SKM-1 (cell line): ENCODE data around the gene GAREM1.

Experiments used
- DNase-seq: peaks from one replicate; lab custom pipeline; 2025; ENCODE audit not compliant: unreplicated experiment; lab: John Stamatoyannopoulos, UW

The GAREM1 gene

DNA sequence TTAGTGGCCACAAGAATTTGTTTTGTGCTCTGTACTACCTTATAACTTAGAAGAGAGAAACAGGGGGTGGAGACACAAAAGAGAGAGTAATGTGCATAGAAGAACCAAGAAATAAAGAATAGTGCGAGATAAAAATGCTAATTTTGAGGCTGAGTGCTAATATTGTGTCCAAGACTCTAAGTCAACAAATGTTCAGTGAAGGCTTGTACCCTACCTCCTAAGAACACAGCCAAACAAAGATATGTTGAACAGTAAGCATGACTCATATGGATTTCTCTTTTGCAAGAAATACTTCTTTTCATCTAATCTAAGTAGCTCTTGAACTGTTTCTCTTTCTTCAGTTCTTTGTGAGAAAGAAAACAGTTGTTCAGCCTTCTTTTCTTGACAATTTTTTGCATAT is 45.2 kb downstream of the GAREM1 start:
- no peak for DNase-seq

DNA sequence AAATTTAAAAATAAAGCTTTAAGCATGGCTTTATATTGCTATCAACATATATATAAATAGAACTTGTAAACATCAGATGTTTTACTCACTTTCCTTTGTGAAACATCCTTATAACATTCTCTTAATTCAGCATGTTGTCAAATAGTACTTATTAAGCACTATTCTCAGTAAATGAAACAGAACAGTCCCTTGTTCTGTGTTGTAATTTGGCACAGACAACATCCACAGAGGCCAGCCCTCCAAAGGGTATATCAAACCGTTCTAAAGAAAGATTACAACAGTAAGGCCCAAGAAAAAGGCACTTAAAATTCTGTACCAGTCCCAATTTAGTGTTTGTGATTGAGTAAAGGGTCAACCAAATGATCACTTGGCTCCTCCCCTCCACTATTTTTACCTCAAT is 46.0 kb downstream of the GAREM1 start:
- DNase-seq, result no peak

DNA sequence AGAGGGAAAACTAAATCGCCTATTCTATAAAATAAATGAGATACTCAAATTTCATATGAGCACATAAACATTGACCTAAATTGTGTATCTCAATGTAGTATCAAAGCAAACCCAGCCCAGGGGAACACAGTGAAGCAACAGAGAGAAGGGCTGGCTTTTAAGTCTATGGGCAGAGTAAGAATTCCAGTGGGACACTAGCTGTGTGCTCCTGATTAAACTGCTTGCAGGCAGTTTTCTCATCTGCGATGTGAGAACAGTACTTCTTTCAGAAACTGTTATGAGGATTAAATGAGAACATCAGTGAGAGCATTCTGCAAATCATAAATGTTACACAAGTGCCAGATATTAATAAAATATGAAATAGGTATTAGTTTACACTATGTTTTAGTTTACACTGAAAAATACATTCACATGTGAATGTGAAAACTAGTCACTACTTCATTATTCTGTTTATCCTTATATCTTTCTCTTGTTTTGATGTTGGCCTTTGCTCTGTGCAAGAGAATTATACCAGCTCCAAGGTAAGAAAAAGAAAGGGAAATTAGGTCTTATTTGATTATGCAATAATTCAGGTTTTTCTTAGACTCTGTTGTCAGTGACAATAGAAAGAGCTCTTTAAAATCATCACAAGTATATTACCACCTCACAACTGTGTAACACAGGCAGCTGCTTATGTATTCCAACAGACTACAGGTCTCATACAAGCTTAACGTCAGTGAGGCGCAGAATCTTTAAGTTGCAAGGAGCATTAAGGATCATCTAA is 47.5 kb downstream of the GAREM1 start:
- DNase-seq, result no peak

DNA sequence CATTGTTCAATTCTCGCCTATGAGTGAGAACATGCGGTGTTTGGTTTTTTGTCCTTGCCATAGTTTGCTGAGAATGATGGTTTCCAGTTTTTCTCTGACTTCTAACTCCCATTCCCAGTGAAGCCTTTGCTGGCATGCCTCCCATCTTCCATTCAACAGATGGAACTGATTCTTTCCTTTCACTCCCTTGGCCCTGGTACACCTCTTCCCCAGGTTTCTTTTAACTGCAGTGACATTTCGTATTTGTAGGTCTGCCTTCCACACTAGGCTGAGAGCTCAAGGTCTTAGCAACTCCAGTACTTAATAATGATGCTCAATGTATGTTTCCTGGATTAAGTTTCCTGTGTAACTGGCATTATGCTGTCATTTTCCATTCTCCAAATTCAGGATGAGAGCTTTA is 48.5 kb downstream of the GAREM1 start:
- no peak for DNase-seq

DNA sequence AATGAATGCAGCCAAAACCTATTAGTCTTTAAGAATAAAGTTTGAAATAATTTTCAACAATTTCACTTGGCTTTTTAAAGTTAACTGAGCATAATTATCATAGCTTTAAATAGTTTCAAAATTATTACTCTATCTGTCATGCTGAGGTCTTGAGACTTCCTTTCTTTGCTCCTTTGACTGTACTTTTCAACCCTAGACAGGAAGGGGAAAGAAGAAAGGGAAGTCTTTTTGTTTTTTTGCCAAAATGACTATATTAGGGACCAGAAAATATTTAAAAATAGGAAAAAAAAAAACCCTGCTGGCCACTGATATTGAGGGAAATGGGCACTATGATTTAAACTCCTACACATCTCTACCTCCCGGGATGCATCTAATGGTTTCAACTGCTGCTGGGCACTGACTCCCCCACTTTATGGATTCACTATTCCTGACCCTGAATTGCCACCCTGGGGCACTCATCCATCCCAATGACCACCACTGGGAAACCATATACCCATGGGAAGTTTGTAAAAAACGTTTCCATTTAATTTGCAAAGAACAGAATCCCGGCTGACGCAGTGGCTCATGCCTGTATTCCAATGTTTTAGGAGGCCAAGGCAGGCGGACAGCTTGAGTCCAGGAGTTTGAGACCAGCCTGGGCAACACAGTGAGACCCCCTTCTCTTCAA is 50.5 kb downstream of the GAREM1 start:
- DNase-seq, result peak; percentile 24

DNA sequence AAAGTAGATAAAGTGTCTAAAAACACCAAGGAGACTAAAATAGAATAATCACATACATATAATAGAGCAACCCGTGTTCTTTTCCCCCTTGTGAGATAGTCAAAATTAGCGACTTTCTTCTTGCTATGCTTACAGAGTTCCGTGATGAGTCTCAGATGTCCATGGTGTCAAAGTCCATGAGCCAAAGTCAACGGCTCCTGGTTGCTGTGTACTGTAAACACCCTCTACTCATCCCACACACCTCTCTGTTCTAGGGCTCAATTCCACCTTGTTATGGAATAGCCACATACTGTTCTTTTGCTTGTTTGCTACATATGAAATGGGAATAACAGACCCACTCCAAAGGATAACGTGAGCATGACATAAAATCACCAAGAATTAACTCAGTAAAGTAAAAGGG is 52.5 kb downstream of the GAREM1 start:
- DNase-seq, result no peak

DNA sequence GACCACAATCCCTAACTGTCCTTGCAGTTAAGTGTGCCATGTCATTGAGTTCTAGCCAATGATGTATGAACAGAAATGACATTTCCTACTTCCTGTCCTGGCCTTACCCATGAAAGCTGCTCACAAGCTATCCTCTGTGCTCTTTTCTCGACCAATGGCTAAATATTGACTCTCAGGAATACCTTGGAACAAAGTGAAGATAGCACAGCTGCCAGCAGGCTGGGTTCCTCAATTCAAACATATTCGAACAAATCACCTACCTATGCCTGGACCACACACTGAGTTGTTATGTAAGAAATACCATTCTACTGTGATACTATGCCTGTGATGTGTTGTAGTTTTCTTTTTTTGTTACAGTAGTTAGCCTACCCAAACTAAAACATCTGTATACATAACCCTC is 65.1 kb downstream of the GAREM1 start:
- no peak for DNase-seq

DNA sequence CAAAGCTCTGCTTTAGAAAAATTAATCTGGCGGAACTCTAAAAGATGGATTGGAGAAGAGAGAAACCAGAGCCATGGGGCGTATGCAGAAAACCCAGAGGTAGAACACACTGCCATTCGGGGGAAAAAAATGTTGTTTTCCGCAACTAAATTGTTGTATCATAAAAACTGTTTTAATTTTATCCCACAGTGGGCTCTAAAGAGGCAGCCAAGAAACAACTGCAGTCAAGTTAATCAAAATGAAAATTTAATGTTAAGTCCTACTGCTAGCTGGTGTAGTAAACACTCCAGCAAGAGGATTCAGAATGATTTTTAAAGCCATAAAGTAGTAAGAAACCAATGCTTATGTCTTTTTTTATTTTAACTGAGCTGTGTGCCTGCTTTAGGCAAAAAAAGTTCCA is 69.1 kb downstream of the GAREM1 start:
- no peak for DNase-seq

DNA sequence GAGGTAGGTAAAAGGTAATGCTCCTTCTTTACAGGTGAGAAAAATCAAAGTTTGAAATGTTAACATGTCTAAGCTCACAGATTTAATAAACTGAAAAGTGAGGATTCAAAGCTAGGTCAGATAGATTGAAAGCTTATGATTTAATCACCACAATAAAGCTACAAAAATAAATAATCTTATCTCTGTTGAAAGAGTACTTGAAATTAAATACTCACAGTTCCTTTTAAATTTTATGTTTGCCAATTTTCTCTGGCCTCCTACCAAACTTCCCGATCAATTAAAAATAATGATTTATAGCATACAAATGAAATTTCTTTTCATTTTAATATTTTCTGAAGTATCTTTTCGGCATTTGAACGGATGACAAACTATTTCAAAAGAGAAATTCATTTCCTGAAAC is 77.3 kb downstream of the GAREM1 start:
- no peak for DNase-seq

DNA sequence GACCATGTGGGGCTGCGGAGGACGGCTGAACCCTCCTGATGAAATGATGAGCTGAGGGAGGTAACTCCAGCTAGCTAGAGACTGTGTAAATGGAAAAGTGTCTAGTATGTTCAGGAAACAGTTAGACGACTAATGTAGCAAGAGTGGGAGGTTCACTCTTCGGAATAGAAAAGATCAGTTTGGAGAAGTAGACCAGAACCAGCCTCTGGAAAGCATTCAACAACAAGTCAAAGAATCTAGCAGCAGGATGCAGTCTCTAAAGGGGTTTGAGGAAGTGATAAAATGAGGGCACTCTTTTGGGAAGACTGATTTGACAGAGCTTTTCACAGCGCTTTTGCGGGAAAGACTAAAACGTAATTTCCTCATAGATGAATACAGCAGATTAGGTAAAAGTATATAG is 79.6 kb downstream of the GAREM1 start:
- DNase-seq, result no peak

DNA sequence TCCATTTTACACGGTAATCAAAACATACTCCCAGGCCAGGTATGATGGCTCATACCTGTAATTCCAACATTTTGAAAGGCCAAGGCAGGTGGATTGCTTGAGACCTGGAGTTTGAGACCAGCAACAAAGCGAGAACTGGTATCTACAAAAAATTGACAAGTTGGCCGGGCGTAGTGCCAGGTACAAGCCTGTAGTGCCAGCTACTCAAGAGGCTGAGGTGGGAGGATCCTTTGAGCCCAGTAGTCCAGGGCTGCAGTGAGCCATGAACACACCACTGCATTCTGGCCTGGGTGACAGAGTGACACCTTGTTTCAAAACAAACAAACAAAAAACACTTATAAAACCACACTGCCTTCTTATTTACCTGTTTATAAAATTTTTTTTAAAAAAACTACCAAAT is 80.8 kb downstream of the GAREM1 start:
- DNase-seq, result no peak

DNA sequence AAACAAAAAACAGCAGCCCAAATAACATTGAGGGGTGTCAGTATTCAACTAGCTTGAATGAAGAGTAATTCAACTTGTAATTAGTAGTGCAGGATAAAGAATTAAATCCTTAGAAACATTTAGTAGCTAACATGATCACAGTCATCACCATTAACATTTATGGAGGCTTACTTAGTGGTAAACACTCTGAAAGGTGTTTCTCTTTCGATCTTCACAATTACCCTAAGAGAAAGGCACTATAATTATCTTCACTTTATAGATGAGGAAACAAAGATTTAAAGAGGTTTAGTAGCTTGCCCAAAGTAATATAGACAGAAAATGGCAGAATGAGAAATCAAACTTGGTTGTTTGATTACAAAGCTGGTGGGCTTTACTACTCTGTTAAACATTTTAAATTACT is 81.5 kb downstream of the GAREM1 start:
- no peak for DNase-seq

DNA sequence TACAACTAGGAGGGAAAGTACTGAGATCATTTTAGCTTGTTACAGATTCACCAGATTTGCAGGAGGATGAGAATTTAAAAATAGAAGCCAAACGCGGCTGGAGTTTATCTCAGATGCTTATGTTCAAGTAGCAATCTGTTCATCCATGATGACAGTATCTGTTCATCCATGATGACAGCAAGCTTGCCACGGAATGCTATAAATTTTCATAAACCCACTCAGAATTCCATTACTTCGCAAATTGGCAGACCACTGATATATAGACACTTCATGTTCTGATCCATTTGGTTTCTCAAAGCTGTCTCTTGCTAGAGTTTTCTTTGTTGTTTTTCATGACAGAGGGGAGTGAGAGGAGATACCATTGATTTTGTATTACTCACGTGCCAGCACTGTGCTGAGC is 84.2 kb downstream of the GAREM1 start:
- DNase-seq, result no peak

DNA sequence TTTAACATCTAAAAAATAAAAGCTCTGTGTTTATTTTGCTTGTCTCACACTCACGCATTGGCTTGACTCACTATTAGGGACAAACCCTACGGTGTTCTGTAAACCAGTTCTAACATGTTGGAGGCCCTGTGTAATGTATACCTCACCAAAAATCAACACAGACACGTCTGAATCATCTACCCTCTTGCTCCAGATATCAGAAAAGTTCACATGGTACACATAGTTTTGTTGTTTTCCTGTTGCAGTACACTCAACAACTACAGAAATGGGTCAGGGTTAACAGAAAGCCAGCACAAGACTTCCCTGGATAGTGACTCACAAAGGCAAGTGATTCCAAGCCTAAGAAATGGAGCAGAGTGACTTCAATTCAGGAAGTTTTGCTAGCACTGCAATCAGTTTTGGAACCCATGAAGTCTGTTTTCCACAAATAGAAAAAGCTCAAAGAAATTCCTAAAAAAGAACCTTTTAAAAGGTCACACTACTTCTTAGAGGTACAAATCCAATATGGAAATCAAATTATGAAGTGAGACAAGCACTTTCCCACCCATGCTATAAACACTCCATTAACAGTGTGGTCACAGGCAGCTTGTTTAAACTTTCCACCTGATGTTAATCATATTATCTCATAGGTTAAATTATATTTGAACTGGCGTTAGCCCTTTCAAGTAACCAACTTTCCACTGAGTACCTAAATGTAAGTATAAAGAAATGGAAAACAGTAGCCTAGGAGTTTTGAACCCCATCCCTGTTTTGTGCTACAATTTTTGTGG is 87.4 kb downstream of the GAREM1 start:
- DNase-seq, result no peak

DNA sequence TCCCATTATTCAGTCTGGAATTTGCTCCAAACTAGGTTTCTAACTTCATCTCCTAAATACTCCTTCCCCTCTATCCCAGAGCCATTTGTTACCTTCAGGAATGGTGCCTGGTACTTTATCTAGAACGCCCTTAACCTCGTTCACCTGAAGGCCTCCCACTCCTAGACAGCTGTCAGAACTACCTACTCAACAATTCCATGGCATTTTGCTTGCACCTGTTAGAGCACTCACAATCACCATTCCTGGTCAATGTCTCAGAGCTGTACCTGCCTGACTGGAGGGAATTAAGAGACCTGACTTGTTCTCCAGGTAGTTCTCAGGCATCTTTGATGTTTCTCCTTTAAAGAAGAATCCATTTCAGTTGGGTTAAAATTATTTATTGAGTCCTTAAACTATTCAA is 88.9 kb downstream of the GAREM1 start:
- no peak for DNase-seq

DNA sequence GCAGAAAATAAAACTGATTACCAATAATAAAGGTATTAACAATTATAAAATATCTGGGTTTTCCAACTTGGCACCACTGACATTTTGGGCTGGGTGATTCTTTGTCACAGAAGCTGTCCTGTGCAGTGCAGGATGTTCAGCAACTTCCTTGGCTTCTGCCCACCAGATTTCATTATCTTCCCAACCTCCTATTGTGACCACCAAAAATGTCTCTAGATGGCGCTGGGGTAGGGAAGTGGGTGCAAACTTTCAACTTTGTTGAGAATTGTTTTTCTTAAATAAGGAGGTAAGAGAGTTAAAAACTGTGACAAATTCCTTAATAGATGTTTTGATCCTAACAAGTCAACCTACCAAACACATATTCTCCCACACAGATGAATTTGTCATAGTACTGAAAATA is 90.1 kb downstream of the GAREM1 start:
- DNase-seq, result no peak

DNA sequence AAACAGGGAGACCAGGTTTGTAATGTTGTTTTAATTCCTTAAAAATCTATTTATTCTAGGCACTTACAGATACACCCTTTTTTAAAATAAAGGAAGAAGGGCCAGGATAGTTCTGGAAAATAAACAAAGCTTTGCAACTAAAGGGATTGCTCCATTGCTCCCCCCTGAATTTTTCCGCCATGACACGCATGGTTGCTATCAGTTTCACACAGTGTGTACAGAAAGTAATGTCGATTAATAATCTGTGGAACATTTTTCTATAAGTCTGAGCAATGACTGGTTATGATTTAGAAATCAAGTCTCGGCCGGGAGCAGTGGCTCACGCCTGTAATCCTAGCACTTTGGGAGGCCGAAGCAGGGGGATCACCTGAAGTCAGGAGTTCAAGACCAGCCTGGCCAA is 90.8 kb downstream of the GAREM1 start:
- DNase-seq, result no peak

DNA sequence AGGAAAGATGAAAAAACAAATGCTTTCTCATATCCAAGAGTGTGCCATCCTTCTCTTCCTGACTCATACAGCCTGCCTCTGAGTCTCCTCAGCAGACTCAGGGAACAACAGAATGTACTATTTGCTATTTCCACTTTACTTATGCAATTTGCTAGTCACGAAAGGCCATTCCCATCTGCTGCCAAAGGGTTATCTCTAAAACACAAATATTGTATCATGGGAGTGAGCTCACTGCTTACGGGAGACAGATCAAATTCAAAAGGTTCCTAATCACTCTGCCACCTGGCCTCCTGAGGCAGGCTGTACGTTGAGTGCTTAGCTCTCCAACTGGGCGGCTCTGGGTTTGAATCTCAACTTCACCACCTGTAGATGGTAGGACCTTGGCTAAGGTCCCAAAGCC is 92.0 kb downstream of the GAREM1 start:
- no peak for DNase-seq

DNA sequence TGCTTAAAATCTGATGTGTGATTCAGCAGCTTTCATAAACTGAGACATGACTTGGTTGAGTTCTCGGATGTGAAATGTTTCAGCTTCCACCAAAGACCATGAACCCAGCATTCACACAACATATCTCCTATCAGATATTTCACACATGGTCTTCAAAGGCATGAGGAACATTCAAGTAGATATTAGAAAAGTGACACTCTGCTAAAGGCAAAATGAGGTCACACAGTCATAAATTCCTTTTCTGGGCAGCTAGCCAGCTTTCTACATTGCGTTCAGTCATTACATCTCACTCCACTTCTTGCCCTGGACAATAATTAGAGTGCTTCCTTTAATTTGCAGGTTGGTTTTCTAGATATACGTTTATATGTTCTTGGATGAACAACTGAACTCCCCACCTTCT is 96.7 kb downstream of the GAREM1 start:
- no peak for DNase-seq

DNA sequence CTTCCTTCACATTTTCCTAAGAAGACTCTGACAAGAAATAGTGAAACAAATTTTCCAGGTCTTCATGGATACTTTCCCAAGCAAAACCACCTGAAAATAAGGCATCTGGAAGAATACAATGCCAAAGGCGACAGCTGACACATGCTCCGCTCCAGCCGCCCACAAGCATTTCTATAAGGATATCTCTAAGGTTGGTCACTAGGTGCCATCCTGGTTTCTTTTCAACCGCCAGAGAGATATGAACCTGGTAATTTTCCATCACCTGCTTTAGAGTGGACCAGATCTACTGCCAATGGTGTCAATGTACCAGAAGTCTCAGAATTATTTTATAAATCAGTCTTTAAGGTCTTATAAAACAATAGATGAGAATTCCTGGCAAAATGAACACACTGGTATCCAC is 97.2 kb downstream of the GAREM1 start:
- no peak for DNase-seq

DNA sequence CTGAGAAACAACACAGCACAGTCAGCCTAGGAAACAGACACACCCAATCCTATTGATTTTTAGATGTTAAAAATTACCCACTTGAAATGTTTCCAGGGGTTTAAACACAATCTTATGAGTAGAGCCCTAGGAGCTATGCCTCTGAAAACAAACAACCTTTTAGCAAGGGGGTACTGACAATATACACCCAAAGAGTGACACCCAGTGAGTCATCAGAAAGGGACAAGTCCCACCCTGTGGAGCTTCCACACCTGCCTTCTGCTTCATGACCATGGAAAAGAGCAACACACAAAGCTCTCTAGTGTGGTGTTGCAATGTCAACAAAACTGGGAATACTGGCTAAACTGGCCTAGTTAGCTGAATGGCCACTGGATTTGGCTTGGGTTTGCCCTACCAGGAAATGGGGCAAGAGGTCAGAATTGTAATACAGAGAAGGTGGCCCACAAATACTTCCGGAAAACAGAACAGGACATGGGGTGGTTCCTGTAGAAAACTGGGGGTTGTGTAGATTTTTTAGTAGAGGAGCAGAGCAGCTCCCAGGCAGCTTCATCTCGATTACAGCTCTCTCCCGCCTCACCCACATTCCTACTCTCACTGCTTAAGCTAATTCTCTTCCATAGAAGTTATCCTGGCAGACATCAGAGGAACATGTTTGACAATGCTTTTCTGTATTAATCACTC is 98.2 kb downstream of the GAREM1 start:
- no peak for DNase-seq

DNA sequence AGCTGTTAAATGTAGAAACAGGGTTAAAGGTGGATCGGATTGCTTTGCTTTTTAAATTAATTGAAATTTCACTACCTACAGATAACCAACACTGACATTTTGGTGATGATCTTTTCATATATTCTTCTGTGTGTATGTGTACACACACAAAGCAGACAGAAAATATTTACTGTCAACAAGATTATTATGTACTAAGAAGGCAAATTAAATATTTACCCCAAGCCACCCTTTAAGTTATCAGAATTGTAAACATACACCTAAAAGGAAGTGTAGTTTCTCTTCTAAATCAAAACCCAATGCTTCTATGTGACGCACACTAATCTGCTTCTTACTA is 98.7 kb downstream of the GAREM1 start:
- no peak for DNase-seq
